Endothelial cell of umbilical vein (primary cell): ENCODE results near the gene CCDC85B. TPM values are rescaled to one million over a fixed set of nuclear protein-coding genes. Genes with fewer than 3 reads are reported as not detected.

Source experiments
- BruUV-seq: library from RNA; stranded (reverse); fragments of 400-500 nt; replicated peaks from 2 replicates; lab custom pipeline; 2021; lab: Mats Ljungman, UMichigan
- CTCF ChIA-PET: fragments of 300-600, 350-600 bp; sonication (Branson Sonifier 250); formaldehyde crosslinking; loops from one replicate; lab custom pipeline; 2021; ENCODE audit warnings: antibody characterized with exemption, inconsistent platforms; lab: Charles Lee
- POLR2A ChIA-PET: fragments of 300-600, 350-600 bp; sonication (Branson Sonifier 250); formaldehyde crosslinking; loops from one replicate; lab custom pipeline; 2021; ENCODE audit warnings: antibody characterized with exemption, inconsistent platforms; lab: Charles Lee
- DNase-seq: peaks from one replicate; pipeline ENCODE4 v3.0.0-alpha.2; 2011; ENCODE audit warnings: low read depth, low spot score
- FAIRE-seq: peaks from 2 replicates; lab custom pipeline; 2011; peaks lifted over from hg19 to GRCh38; lab: Jason Lieb, UNC
- H2AFZ ChIP-seq: 2 replicates; pipeline ENCODE4 v1.6.0; 2012; ENCODE audit warnings: low read depth, low read length, control low read depth, inconsistent platforms
- H3K27ac ChIP-seq: 2 replicates; pipeline ENCODE4 v1.5.1; 2011; ENCODE audit warnings: low read depth, mild to moderate bottlenecking, control low read depth, low read length, moderate library complexity; ENCODE audit not compliant: insufficient read depth
- H3K27me3 ChIP-seq, 2 experiments: 2 replicates each; pipeline versions ENCODE4 v1.6.0 to v1.6.1; 2011; ENCODE audit warnings: low read length in 2 of 2, mixed read lengths in 1 of 2; ENCODE audit not compliant: control insufficient read depth in 2 of 2, insufficient read depth in 2 of 2
- H3K36me3 ChIP-seq, 2 experiments: 2 replicates in 1 of 2; 3 replicates in 1 of 2; pipeline ENCODE4 v1.5.1; 2011; ENCODE audit warnings: low read length in 2 of 2, mild to moderate bottlenecking in 1 of 2, moderate library complexity in 1 of 2; ENCODE audit not compliant: control insufficient read depth in 2 of 2, insufficient read depth in 2 of 2; ENCODE audit errors: extremely low read depth in 1 of 2
- H3K4me1 ChIP-seq: 3 replicates; pipeline ENCODE4 v1.5.1; 2011; ENCODE audit warnings: mild to moderate bottlenecking, low read length; ENCODE audit not compliant: control insufficient read depth, insufficient read depth; ENCODE audit errors: extremely low read depth
- H3K4me2 ChIP-seq: 2 replicates; pipeline ENCODE4 v1.6.1; 2011; ENCODE audit warnings: low read length, control low read depth, mixed read lengths; ENCODE audit not compliant: insufficient read depth
- H3K4me3 ChIP-seq, 3 experiments: fragments of 200-600 bp in 1 of 3; sonication (generic), shearing (Covaris generic) in 1 of 3; replicated peaks in 1 of 3; 2 replicates each; pipeline ENCODE4 v1.5.1; 2011 to 2016; ENCODE audit warnings: control low read depth in 3 of 3, low read length in 3 of 3, mild to moderate bottlenecking in 2 of 3, inconsistent platforms in 1 of 3, low read depth in 1 of 3, moderate library complexity in 1 of 3; ENCODE audit not compliant: insufficient read depth in 1 of 3
- H3K79me2 ChIP-seq: 2 replicates; pipeline ENCODE4 v1.6.0; 2012; ENCODE audit warnings: low read length, inconsistent platforms; ENCODE audit not compliant: control insufficient read depth, insufficient read depth
- H3K9ac ChIP-seq: replicated peaks from 2 replicates; pipeline ENCODE3; 2011; ENCODE audit warnings: low read length, control low read depth; ENCODE audit not compliant: insufficient read depth; ENCODE audit errors: extremely low read depth
- H3K9me1 ChIP-seq: replicated peaks from 3 replicates; pipeline ENCODE4 v1.6.0; 2011; ENCODE audit warnings: mild to moderate bottlenecking, low read length; ENCODE audit not compliant: control insufficient read depth, insufficient read depth; ENCODE audit errors: extremely low read depth
- H3K9me3 ChIP-seq: replicated peaks from 2 replicates; pipeline ENCODE4 v1.5.1; 2012; ENCODE audit warnings: low read length, inconsistent platforms; ENCODE audit not compliant: control insufficient read depth, insufficient read depth
- H4K20me1 ChIP-seq: replicated peaks from 2 replicates; pipeline ENCODE3; 2011; ENCODE audit warnings: mild to moderate bottlenecking, low read length; ENCODE audit not compliant: control insufficient read depth, insufficient read depth; ENCODE audit errors: extremely low read depth
- CTCF ChIP-seq, 2 donors: IDR thresholded peaks; 1 replicate in 1 of 2; 2 replicates in 1 of 2; pipeline ENCODE4 v1.5.1; 2011; ENCODE audit warnings: low read length in 2 of 2, mild to moderate bottlenecking in 2 of 2, moderate library complexity in 2 of 2, control low read depth in 1 of 2, inconsistent platforms in 1 of 2, low read depth in 1 of 2; ENCODE audit not compliant: insufficient read depth in 1 of 2; ENCODE audit errors: extremely low read depth in 1 of 2
- EZH2 ChIP-seq: IDR thresholded peaks from 2 replicates; pipeline ENCODE4 v1.6.1; 2012; ENCODE audit warnings: borderline replicate concordance, low read depth, mild to moderate bottlenecking, moderate library complexity, low read length, inconsistent platforms; ENCODE audit not compliant: severe bottlenecking
- FOS ChIP-seq: IDR thresholded peaks from 2 replicates; pipeline ENCODE4 v1.6.1; 2011; ENCODE audit warnings: mild to moderate bottlenecking, low read length, moderate library complexity, borderline replicate concordance; ENCODE audit not compliant: insufficient read depth
- GATA2 ChIP-seq: IDR thresholded peaks from 2 replicates; pipeline ENCODE4 v1.7.0; 2011; ENCODE audit warnings: low read depth, mild to moderate bottlenecking, moderate library complexity, mixed read lengths, low read length; ENCODE audit not compliant: insufficient read length, insufficient read depth
- JUN ChIP-seq: IDR thresholded peaks from 2 replicates; pipeline ENCODE4 v1.6.1; 2011; ENCODE audit warnings: borderline replicate concordance, low read depth; ENCODE audit not compliant: insufficient read length, insufficient read depth
- MAX ChIP-seq: IDR thresholded peaks from 2 replicates; pipeline ENCODE4 v1.6.1; 2011; ENCODE audit not compliant: insufficient read depth, insufficient read length
- MYC ChIP-seq: IDR thresholded peaks from one replicate; pipeline ENCODE4 v1.6.1; 2011; ENCODE audit warnings: mild to moderate bottlenecking, low read depth, low read length
- POLR2A ChIP-seq: IDR thresholded peaks from 2 replicates; pipeline ENCODE4 v1.6.1; 2012; ENCODE audit warnings: low read depth, mild to moderate bottlenecking, control low read depth, low read length
- POLR2AphosphoS5 ChIP-seq: IDR thresholded peaks from 2 replicates; pipeline ENCODE4 v1.6.1; 2012; ENCODE audit warnings: low read depth, mild to moderate bottlenecking, control low read depth, low read length, moderate library complexity; ENCODE audit not compliant: insufficient read depth
- dilution Hi-C: fragments of 300-500 bp; cut with MboI; formaldehyde crosslinking; loops from one replicate; pipeline ENCODE4 v1.15.0; 2019; ENCODE audit warnings: low sequenced_read_pairs; ENCODE audit not compliant: extremely low pct_ligation_motif_present
- intact Hi-C: fragments of 100-400 bp; cut with micrococcal nuclease; formaldehyde crosslinking; loops from one replicate; pipeline ENCODE4 v1.10.0; 2022
- polyA plus RNA-seq, 4 experiments: library from polyadenylated mRNA; depleted of rRNA in 3 of 4; stranded (reverse) in 3 of 4; unstranded in 1 of 4; fragments of >200 nt; gene quantifications; 2 replicates each; pipeline versions ENCODE4 v1.2.1 to v1.2.3, GENCODE V29; 2011 to 2012; ENCODE audit warnings: missing spikeins in 1 of 4
- total RNA-seq: library from RNA; stranded (reverse); gene quantifications from 2 replicates; pipeline ENCODE4 v1.2.3, GENCODE V29; 2021

Gene CCDC85B
- total and polyA plus RNA-seq, 2 donors (not counting 3 experiments of a cell fraction or from before 2014, with no cell fraction given) = 105 to 107 TPM

- ChIA-PET CTCF (interaction anchor here (1.6 to 3.4 kb wide), 7 partner anchors 9 to 139 kb away, joined by 8 to 115 read pairs (median 19); partner anchors contain the start of genes CFL1, EFEMP2 and MUS81), POLR2A (no interaction called here)
- H3K27ac ChIP-seq = no peak overlapping the region
- H3K36me3 ChIP-seq = peaks cover 4 to 30% of the 10 kb centered on the region in 2 experiments
- no peaks in the 10 kb centered on the region for H4K20me1 ChIP-seq
- H3K4me1 ChIP-seq = peaks cover 11% of the 10 kb centered on the region
- H3K4me3 ChIP-seq = no peak overlapping the region
- H3K79me2 ChIP-seq = peaks cover 11% of the 10 kb centered on the region
- dilution Hi-C loops (no loop called here), intact Hi-C loops (no loop called here)
- FAIRE-seq = no peak
- no peaks in the 10 kb centered on the region for H3K9me1 ChIP-seq
- H3K9me3 ChIP-seq = no peaks in the 10 kb centered on the region
- H2AFZ ChIP-seq = no peak overlapping the region
- no TSS peak for BruUV-seq
- TF ChIP-seq MYC (no peak), POLR2A (no peak), FOS (no peak), MAX (no peak), EZH2 (no peak), POLR2AphosphoS5 (no peak), GATA2 (no peak), CTCF (IDR thresholded peaks at IDR 0.05; ENCODE audit: extremely low read depth in 1 of 2, insufficient read depth in 1 of 2, low read depth in 1 of 2, low read length in 2 of 2) (no peak), JUN (no peak)
- H3K4me2 ChIP-seq = no peak overlapping the region
- no peaks in the 10 kb centered on the region for H3K27me3 ChIP-seq
- no peak overlapping the region for H3K9ac ChIP-seq
- DNase-seq = no peak
Measured at GRCh38 chr11:65883058-65883761, 7.3 kb upstream of the CCDC85B start.
